PFSK-1 (cell line): ENCODE data around the gene FANCD2.

Source experiments
- FOXP2 ChIP-seq: optimal IDR thresholded peaks from 2 replicates; pipeline ENCODE3; 2011; ENCODE audit warnings: borderline replicate concordance, control low read depth, inconsistent platforms; ENCODE audit not compliant: insufficient read depth; ENCODE audit errors: extremely low read length, extremely low read depth
- POLR2AphosphoS5 ChIP-seq: IDR thresholded peaks from 2 replicates; pipeline ENCODE4 v1.6.1; 2012; ENCODE audit warnings: low read depth, mild to moderate bottlenecking, control low read depth, low read length, moderate library complexity
- REST ChIP-seq, 2 experiments: IDR thresholded peaks; 2 replicates each; pipeline versions ENCODE4 v1.6.1 to v1.8.0; 2011 to 2012; ENCODE audit warnings: low read depth in 2 of 2, low read length in 2 of 2, control low read depth in 1 of 2, inconsistent platforms in 1 of 2, mild to moderate bottlenecking in 1 of 2, moderate library complexity in 1 of 2; ENCODE audit not compliant: insufficient read depth in 1 of 2
- SIN3A ChIP-seq: IDR thresholded peaks from 2 replicates; pipeline ENCODE4 v1.6.1; 2012; ENCODE audit warnings: mild to moderate bottlenecking, low read length, moderate library complexity, borderline replicate concordance; ENCODE audit not compliant: insufficient read depth
- TAF1 ChIP-seq: IDR thresholded peaks from 2 replicates; pipeline ENCODE4 v1.6.1; 2012; ENCODE audit warnings: low read length, control low read depth, borderline replicate concordance; ENCODE audit not compliant: insufficient read depth

Gene FANCD2

DNA sequence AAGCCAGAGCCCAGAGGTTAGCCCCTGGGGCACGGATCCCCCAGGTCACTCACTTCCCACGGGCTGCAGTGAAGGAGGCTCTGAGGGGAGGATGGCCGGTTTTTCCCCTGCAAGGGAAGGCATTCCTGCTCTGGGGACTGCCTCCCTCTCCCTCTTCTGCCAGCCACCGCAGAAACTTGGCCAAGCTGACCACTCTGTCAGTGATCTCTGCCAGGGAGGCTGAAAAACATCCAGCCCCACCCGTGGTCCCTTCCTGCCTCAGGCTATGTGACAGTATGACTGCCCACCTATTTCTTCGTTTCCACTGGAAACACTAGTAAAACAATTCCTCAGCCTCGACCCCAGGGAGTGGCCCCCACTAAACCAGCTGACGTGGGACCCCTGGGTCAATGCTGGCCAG, 14.6 kb upstream of the FANCD2 start:
- TF ChIP-seq SIN3A (no peak), TAF1 (no peak), REST (IDR thresholded peaks at IDR 0.05; ENCODE audit: insufficient read depth in 1 of 2, low read depth in 2 of 2, low read length in 2 of 2) (no peak), POLR2AphosphoS5 (no peak), FOXP2 (no peak)

- no peak for TF ChIP-seq POLR2AphosphoS5
- no peak for TF ChIP-seq REST (IDR thresholded peaks at IDR 0.05; ENCODE audit: insufficient read depth in 1 of 2, low read depth in 2 of 2, low read length in 2 of 2)
- TF ChIP-seq TAF1: no peak
- no peak for TF ChIP-seq FOXP2
- TF ChIP-seq SIN3A: no peak
Measured at GRCh38 chr3:10012106-10012505, 14.1 kb upstream of the FANCD2 start.

DNA sequence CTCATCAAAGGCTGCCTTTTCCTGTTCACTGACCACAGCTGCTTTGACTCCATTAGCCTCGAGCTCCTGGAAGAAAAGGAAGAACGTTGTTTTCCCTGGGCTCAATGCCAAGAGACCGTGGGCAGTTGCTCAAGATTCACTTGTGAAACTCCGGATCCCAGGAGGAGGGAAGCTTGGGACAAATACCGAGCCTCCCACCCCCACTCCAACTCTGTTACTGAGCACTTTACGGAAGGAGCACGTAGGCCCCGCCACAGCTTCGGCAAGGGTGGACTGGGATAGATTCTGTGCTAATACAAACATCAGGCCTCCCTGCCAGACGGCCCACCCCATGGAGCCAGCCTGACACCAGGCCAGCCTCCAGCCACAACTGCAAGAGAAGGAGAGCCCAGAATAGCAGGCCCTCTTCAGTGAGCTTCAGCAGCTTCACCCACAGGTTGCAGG, 10.8 kb upstream of the FANCD2 start:
- TF ChIP-seq REST (IDR thresholded peaks at IDR 0.05; ENCODE audit: insufficient read depth in 1 of 2, low read depth in 2 of 2, low read length in 2 of 2) (no peak), POLR2AphosphoS5 (no peak), TAF1 (no peak), FOXP2 (no peak), SIN3A (no peak)

DNA sequence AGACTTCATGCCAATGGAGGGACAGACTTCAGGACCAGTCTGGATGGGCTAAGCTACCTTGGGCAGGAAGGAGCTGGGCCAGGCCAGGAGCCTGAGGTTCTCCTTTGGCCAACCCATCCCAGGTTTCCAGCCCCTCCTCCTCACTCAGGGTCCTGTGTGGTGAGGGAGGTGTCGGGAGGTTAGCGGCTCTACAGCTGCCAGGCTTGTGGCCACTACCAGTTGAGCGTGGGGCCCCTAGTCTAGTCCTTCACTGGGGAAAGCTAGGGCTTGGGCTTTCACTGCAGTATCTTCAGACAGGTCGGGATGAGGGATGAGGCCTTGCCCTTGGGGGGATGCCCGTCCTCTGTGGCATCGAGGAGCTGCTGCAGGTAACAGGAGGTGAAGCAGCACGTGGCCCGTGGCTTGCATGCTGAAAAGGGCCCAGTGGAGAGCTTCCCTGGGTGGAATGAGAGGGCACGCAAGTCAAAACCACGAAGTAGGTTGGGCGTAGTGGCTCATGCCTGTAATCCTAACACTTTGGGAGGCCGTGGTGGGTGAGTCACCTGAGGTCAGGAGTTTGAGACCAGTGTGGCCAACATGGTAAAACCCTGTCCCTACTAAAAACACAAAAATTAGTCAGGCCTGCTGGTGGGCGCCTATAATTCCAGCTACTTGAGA, 8.5 kb upstream of the FANCD2 start:
- no peak for TF ChIP-seq POLR2AphosphoS5
- TF ChIP-seq TAF1: no peak
- no peak for TF ChIP-seq SIN3A
- no peak for TF ChIP-seq FOXP2
- no peak for TF ChIP-seq REST (IDR thresholded peaks at IDR 0.05; ENCODE audit: insufficient read depth in 1 of 2, low read depth in 2 of 2, low read length in 2 of 2)

DNA sequence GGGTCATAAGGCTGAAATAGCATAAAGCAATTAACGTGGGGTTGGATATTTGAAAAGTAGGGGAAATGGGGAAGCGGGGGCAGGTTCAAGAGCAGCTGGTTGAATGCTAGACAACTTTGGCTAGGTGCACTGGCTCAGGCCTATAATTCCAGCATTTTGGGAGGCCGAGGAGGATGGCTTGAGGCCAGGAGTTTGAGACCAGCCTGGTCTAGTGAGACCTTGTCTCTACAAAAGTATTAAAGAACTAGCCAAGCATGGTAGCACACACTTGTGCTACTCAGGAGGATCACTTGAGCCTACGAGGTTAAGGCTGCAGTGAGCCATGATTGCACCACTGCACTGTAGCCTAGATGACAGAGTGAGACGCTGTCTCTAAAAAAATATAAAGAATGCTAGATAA, 6.9 kb upstream of the FANCD2 start:
- TF ChIP-seq SIN3A (no peak), POLR2AphosphoS5 (no peak), FOXP2 (no peak), REST (IDR thresholded peaks at IDR 0.05; ENCODE audit: insufficient read depth in 1 of 2, low read depth in 2 of 2, low read length in 2 of 2) (no peak), TAF1 (no peak)
